NCI-H2196 (cell line): ENCODE measurements around the gene HOXD10.

Experiments
- DNase-seq: peaks from one replicate; lab custom pipeline; 2025; ENCODE audit not compliant: unreplicated experiment; lab: John Stamatoyannopoulos, UW

The HOXD10 gene

GRCh38 chr2:176161825-176162626, 45.4 kb downstream of the HOXD10 start:
- no peak for DNase-seq

GRCh38 chr2:176162911-176163671, 46.5 kb downstream of the HOXD10 start:
- DNase-seq = no peak

- DNase-seq = no peak
Observed at GRCh38 chr2:176163672-176164056, 47.1 kb downstream of the HOXD10 start.

- DNase-seq = no peak
Observed at GRCh38 chr2:176164201-176164600, 47.6 kb downstream of the HOXD10 start.

- DNase-seq = no peak
Observed at GRCh38 chr2:176164611-176165369, 48.2 kb downstream of the HOXD10 start.

GRCh38 chr2:176165370-176166050, 48.9 kb downstream of the HOXD10 start:
- no peak for DNase-seq

- DNase-seq = no peak
Observed at GRCh38 chr2:176166272-176166671, 49.7 kb downstream of the HOXD10 start.

GRCh38 chr2:176167398-176167797, 50.8 kb downstream of the HOXD10 start:
- DNase-seq = no peak

- DNase-seq = no peak
Observed at GRCh38 chr2:176169181-176169580, 52.6 kb downstream of the HOXD10 start.
